Tibial nerve (tissue), 4 donors: Measurements from ENCODE around the gene IMPG2. TPM values are rescaled to one million over a fixed set of nuclear protein-coding genes. Genes with fewer than 3 reads are reported as not detected.

ENCODE experiments used
- DNase-seq, 2 donors: peaks; one replicate each; pipeline ENCODE4 v3.0.0-alpha.2; 2019; ENCODE audit warnings: low spot score in 2 of 2
- H3K27ac ChIP-seq, 4 donors: fragments of 200-600 bp; sonication (generic) in 3 of 4; one replicate each; pipeline ENCODE4 v1.5.1; 2017 to 2019; ENCODE audit warnings: mild to moderate bottlenecking in 1 of 4
- H3K27me3 ChIP-seq, 2 donors: fragments of 200-600 bp; sonication (generic) in 1 of 2; one replicate each; pipeline versions ENCODE4 v1.5.1 to v1.6.0; 2017 to 2019
- H3K36me3 ChIP-seq, 3 donors: fragments of 200-600 bp; sonication (generic); one replicate each; pipeline ENCODE4 v1.5.1; 2018 to 2019
- H3K4me1 ChIP-seq, 4 donors: fragments of 200-600 bp; sonication (generic) in 3 of 4; one replicate each; pipeline ENCODE4 v1.5.1; 2017 to 2019
- H3K4me3 ChIP-seq, 4 donors: fragments of 200-600 bp; sonication (generic) in 3 of 4; one replicate each; pipeline ENCODE4 v1.5.1; 2017 to 2019; ENCODE audit warnings: mild to moderate bottlenecking in 1 of 4, moderate library complexity in 1 of 4
- H3K9me3 ChIP-seq, 4 donors: fragments of 200-600 bp; sonication (generic) in 3 of 4; one replicate each; pipeline ENCODE4 v1.5.1; 2017 to 2019
- EP300 ChIP-seq, 2 donors: sonication (generic); formaldehyde crosslinking; IDR thresholded peaks; one replicate each; pipeline ENCODE4 v1.6.1; 2017; ENCODE audit warnings: antibody characterized with exemption in 2 of 2, mild to moderate bottlenecking in 1 of 2
- POLR2A ChIP-seq, 2 donors: fragments of 450-650 bp; IDR thresholded peaks; one replicate each; pipeline ENCODE4 v1.6.1; 2017; ENCODE audit warnings: antibody characterized with exemption in 2 of 2, mild to moderate bottlenecking in 2 of 2, moderate library complexity in 2 of 2
- total RNA-seq, 4 donors: library from RNA; depleted of rRNA; stranded (reverse); fragments of >200 nt; gene quantifications; one replicate each; pipeline ENCODE4 v1.1.0, GENCODE V29; 2016
- TF ChIP-seq, protein P1 (sequence below), 5 experiments: fragments of 200-600 bp in 3 of 5; fragments of 450-650 bp in 2 of 5; sonication (generic) in 3 of 5; IDR thresholded peaks; one replicate each; pipeline ENCODE4 v1.5.1; 2016 to 2019; ENCODE audit warnings: antibody characterized with exemption in 5 of 5, mild to moderate bottlenecking in 3 of 5, moderate library complexity in 2 of 5

The IMPG2 gene
- total RNA-seq, 4 donors from 2014 or later = under 0.01 to 0.22 (median 0.20) TPM

DNA sequence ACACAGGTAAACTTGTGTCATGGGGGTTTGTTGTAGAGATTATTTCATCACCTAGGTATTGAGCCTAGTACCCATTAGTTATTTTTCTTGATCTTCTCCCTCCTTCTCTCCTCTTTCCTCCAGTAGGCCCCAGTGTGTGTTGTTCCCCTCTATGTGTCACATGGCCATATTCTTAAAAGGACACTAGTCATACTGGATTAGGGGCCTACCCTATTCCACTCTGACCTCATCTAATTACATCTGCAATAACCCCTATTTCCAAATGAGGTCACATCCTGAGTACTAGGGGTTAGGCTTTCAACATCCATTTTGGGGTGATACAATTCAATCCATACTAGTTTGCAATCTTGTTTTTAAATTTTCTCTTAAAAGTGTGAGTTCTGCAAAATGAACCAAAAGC is 142.8 kb downstream of the IMPG2 start:
- TF ChIP-seq POLR2A (IDR thresholded peaks at IDR 0.05) (no peak), EP300 (IDR thresholded peaks at IDR 0.05) (no peak)
- TF ChIP-seq, protein P1, sequence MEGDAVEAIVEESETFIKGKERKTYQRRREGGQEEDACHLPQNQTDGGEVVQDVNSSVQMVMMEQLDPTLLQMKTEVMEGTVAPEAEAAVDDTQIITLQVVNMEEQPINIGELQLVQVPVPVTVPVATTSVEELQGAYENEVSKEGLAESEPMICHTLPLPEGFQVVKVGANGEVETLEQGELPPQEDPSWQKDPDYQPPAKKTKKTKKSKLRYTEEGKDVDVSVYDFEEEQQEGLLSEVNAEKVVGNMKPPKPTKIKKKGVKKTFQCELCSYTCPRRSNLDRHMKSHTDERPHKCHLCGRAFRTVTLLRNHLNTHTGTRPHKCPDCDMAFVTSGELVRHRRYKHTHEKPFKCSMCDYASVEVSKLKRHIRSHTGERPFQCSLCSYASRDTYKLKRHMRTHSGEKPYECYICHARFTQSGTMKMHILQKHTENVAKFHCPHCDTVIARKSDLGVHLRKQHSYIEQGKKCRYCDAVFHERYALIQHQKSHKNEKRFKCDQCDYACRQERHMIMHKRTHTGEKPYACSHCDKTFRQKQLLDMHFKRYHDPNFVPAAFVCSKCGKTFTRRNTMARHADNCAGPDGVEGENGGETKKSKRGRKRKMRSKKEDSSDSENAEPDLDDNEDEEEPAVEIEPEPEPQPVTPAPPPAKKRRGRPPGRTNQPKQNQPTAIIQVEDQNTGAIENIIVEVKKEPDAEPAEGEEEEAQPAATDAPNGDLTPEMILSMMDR (IDR thresholded peaks at IDR 0.05) = no peak
- Histone ChIP-seq H3K36me3 (no peaks in the 10 kb centered on the region), H3K4me3 (no peak overlapping the region), H3K27ac (no peak overlapping the region), H3K4me1 (no peaks in the 10 kb centered on the region), H3K9me3 (no peaks in the 10 kb centered on the region), H3K27me3 (no peaks in the 10 kb centered on the region)
- no peak for DNase-seq

Other genes starting within 250 kb of the IMPG2 start
- 10 to 100 TPM; 26.1 to 40.0 (median 36.9) TPM for gene SENP7, start 192.6 kb upstream of the IMPG2 start, total RNA-seq
- gene TRMT10C, start 241.3 kb upstream of the IMPG2 start, total RNA-seq = 10 to 100 TPM; 12.6 to 26.7 (median 16.2) TPM